Activated naive CD4-positive, alpha-beta T cell treated with anti-CD3 and anti-CD28 coated beads, Interleukin-2, amount 10 ng/mL, durations not matched to agents 7 days and 5 days (primary cell): Measurements from ENCODE around the gene PPP1R1A.

Experiments
- CTCF ChIA-PET: fragments of 350-600 bp; sonication (Branson Sonifier 250); formaldehyde crosslinking; loops from one replicate; lab custom pipeline; 2021; ENCODE audit warnings: antibody characterized with exemption; lab: Charles Lee
- DNase-seq: peaks from one replicate; pipeline ENCODE4 v3.0.0-alpha.2; 2020
- H3K27ac Mint-ChIP-seq: one replicate; pipeline ENCODE4 v1.8.0; 2021; ENCODE audit warnings: mild to moderate bottlenecking, moderate library complexity, mixed read lengths
- H3K27me3 Mint-ChIP-seq: one replicate; pipeline ENCODE4 v1.8.0; 2021; ENCODE audit warnings: mild to moderate bottlenecking, mixed read lengths
- H3K36me3 Mint-ChIP-seq: one replicate; pipeline ENCODE4 v1.8.0; 2021; ENCODE audit warnings: mixed read lengths
- H3K4me1 Mint-ChIP-seq: one replicate; pipeline ENCODE4 v1.8.0; 2021; ENCODE audit warnings: mixed read lengths
- H3K4me3 Mint-ChIP-seq: one replicate; pipeline ENCODE4 v1.8.0; 2021; ENCODE audit warnings: mild to moderate bottlenecking, moderate library complexity, mixed read lengths
- H3K9me3 Mint-ChIP-seq: one replicate; pipeline ENCODE4 v1.8.0; 2021; ENCODE audit warnings: mixed read lengths

PPP1R1A gene, protein sequence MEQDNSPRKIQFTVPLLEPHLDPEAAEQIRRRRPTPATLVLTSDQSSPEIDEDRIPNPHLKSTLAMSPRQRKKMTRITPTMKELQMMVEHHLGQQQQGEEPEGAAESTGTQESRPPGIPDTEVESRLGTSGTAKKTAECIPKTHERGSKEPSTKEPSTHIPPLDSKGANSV

DNA sequence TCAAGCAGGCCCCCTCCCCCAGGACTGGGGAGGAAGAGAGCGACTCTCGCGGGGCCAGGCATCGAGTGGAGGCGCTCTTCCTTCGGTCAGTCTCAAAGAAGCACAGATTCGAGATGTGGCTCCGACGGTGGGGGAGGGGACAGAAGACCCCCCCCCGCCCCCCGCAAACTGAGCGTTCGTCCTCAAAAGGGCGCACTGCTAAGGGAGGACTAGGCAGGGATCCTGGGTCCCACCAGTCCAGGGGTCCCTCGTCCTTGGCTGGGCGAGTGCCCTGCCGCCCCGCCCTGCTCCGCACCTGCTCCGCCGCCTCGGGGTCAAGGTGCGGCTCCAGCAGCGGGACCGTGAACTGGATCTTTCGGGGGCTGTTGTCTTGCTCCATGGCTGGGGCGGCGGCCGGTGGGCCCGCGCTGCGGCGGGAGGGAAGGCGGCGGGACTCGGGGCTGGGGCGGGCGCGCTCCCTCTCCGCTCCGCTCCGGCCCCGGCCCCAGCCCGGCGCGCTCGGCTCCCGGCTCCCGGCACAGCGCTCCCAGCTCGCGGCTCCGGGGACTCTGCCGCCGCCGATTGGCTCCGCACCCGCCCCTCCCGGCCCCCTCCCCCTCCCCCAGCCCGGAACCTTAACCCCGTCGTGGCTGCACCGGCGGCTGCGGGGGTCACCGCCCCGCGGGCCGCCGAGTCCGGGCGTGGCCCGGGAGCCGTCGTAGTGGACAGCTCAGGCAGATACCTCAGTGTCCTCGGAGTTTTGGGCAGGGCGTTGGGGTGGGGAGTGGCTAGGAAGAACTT, at the start of gene PPP1R1A:
Gene PPP1R1A, minus strand, starts transcription at position 550 of the 780 bp plus-strand sequence. Its CDS starts 171 bp downstream, at position 379.
- no peaks in the 10 kb centered on the region for H3K9me3 Mint-ChIP-seq
- peaks cover 10% of the 10 kb centered on the region for H3K4me1 Mint-ChIP-seq
- CTCF ChIA-PET, result interaction anchor here (2.3 kb wide), 1 partner anchor 7 kb away, joined by 10 read pairs; no protein-coding TSS in a partner anchor
- peaks cover 95% of the 10 kb centered on the region for H3K27me3 Mint-ChIP-seq
- H3K4me3 Mint-ChIP-seq, result peak within 1 kb of the TSS; percentile 22
- DNase-seq, result no peak
- H3K36me3 Mint-ChIP-seq, result no peaks in the 10 kb centered on the region
- H3K27ac Mint-ChIP-seq, result no peak within 1 kb of the TSS

DNA sequence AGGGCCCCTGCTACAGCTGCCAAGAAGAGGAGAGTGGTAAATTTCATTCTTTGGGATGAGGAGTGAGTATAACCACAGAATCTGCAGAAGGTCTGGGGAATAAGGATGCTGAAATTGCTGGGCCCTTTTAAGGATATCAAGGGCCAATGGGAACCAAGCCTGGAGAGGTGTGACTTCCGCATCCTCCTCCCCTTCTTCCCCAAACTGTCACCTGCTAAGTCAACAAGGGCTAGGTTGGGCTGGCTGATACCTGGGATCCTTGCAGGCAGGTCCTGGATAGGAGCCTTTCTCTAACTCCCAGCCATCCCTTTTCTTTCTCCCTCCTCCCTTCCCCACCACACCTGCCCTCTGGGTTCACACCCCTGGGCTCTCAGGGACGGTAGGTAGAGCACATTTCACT, 46.3 kb upstream of the PPP1R1A start, which contains the start of gene LACRT:
Gene LACRT, minus strand, starts transcription at position 101 of the 400 bp plus-strand sequence. Its CDS starts 54 bp downstream, at position 47.
- H3K27me3 Mint-ChIP-seq, result peaks cover 21% of the 10 kb centered on the region
- H3K4me1 Mint-ChIP-seq, result no peaks in the 10 kb centered on the region
- no peaks in the 10 kb centered on the region for H3K9me3 Mint-ChIP-seq
- H3K4me3 Mint-ChIP-seq, result no peak within 1 kb of the TSS
- DNase-seq, result no peak
- H3K27ac Mint-ChIP-seq, result no peak within 1 kb of the TSS
- H3K36me3 Mint-ChIP-seq, result no peaks in the 10 kb centered on the region
- CTCF ChIA-PET, result interaction anchor here (0.8 kb wide), 1 partner anchor 67 kb away, joined by 3 read pairs; no protein-coding TSS in a partner anchor

DNA sequence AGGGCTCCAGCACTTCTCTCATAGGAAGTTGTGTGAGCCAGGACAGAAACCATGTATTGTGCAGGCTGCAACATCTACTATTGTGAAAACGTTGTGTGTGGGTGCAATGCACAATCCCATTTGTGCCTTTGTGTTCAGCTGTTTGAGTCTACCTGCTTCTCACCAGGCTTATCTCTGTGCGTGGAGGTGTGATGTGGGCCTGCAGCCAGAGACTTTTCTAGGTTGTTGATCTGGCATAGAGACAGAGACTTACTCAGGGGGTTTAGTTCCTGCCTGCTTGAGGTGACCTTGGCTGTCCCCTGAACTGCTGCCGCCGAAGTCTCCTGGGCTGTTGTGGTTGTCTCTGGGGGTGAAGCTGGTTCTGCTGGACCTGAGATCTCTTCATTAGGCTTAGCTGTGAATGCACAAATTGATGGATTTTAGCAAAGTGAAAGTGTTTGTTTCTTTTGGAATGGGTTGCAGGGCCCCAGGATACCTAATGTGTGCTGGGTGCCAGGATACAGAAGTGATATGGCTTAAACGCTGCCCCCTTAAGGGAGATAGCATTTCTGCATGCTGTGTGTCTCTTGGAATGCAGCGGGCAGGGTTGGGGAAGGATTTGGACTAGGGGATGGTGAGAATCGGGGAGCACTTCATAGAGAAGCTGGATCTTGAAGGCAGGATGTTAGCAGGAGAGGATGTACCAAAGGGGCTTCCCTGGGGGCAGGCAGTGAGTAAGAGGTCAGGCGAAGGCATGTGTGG, 43.7 kb upstream of the PPP1R1A start:
- H3K36me3 Mint-ChIP-seq, result no peaks in the 10 kb centered on the region
- H3K4me3 Mint-ChIP-seq, result no peak overlapping the region
- peaks cover 9% of the 10 kb centered on the region for H3K9me3 Mint-ChIP-seq
- H3K27me3 Mint-ChIP-seq, result peaks cover 39% of the 10 kb centered on the region
- H3K4me1 Mint-ChIP-seq, result no peaks in the 10 kb centered on the region
- CTCF ChIA-PET, result interaction anchor here (1.1 kb wide), 1 partner anchor 9 kb away, joined by 4 read pairs; no protein-coding TSS in a partner anchor
- DNase-seq, result no peak
- no peak overlapping the region for H3K27ac Mint-ChIP-seq

DNA sequence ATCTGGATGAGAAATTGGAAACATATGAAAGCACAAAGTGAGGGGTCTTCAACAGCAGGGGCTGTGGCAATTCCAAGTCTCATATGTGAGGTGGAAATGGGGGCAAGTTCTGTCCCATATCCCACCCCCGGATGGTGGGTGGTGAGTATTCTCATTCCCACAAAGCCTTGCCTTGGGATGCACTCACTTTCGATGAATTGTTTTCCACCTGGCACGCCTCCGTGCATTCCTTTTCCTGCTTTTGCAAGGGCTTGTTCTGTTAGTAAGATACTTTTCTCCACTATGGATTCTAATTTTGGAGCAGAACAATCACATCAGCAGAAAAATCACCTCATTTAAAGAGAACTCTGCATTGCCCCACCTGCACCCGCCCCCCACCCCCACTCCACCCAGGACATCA, 43.1 kb upstream of the PPP1R1A start:
- CTCF ChIA-PET, result no interaction called here
- Mint-ChIP-seq H3K4me1 (no peaks in the 10 kb centered on the region), H3K36me3 (no peaks in the 10 kb centered on the region), H3K27me3 (peaks cover 45% of the 10 kb centered on the region), H3K4me3 (no peak overlapping the region), H3K9me3 (peaks cover 15% of the 10 kb centered on the region), H3K27ac (no peak overlapping the region)
- DNase-seq, result no peak

DNA sequence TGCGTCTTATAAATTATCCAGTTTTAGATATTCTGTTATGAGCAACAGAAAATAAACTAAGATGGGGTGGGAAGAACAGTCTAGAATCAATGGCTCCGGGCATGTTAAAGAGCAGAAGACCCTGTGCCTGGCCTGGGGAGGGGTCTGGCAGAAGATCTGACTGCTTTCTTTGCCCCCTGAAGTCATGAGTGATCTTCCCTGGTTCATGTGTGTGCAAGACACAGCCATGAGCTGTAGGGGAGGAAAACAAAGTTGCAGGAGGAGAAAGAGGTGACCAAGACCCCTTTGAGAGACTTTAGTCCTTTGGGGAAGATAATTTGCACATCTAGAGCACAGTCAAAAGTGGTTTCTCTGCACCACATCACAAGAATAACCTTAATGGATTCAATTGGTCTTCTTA, 41.5 kb upstream of the PPP1R1A start:
- H3K9me3 Mint-ChIP-seq, result peaks cover 16% of the 10 kb centered on the region
- CTCF ChIA-PET, result no interaction called here

DNA sequence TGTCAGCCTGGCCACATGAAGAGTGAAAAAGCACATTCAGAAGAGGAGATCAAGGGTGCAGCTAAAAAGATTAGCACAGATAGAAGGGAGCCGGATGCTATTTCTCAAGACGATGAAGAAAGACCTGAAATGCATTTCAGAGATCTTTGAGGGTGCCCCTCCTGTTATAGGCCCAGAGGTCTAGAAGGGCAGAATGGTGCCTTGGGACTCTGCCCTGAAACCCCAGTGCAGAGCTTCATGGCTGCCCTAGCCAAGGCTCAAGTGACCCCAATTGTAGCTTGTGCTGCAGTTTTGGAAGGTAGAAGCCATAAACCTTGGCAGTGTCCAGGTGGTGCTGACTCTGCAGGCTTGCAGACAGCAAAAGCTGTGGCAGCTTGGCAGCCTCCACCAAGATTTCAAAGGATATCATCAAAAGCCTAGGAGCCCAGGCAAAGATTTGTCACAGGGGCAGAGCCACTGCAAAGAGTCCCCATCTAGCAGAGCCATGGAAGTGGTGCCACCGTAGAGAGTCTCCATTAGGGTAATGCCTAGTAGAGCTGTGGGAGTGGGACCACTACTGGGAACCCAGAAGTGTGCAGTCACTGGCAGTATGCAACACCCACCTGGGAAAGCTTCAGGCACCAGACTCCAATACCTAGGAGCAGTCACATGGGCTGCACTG, 39.9 kb upstream of the PPP1R1A start:
- Mint-ChIP-seq H3K4me1 (no peaks in the 10 kb centered on the region), H3K9me3 (peaks cover 18% of the 10 kb centered on the region), H3K27me3 (peaks cover 56% of the 10 kb centered on the region), H3K4me3 (no peak overlapping the region), H3K27ac (no peak overlapping the region), H3K36me3 (no peaks in the 10 kb centered on the region)
- CTCF ChIA-PET, result no interaction called here
- DNase-seq, result no peak

More for the DNA sequence above, 41.5 kb upstream of the PPP1R1A start:
- Mint-ChIP-seq H3K27me3 (peaks cover 46% of the 10 kb centered on the region), H3K4me3 (no peak overlapping the region), H3K27ac (no peak overlapping the region), H3K36me3 (no peaks in the 10 kb centered on the region), H3K4me1 (no peaks in the 10 kb centered on the region)
- DNase-seq, result no peak

DNA sequence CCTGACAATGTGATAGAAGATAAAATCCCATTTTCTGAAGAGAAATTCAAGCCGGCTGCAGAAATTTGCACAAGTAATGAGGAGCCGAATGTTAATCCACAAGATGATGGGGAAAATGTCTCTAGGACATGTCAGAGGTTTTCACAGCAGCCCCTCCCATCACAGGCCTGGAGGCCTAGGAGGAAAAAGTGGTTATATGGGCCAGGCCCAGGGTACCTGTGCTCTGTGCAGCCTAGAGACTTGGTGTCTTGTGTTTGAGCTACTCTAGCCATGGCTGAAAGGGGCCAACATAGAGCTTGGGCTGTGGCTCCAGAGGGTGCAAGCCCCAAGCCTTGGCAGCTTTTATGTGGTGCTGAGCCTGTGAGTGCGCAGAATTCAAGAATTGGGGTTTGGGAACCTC, 38.8 kb upstream of the PPP1R1A start:
- Mint-ChIP-seq H3K4me3 (no peak overlapping the region), H3K27me3 (peaks cover 57% of the 10 kb centered on the region), H3K4me1 (no peaks in the 10 kb centered on the region), H3K27ac (no peak overlapping the region), H3K9me3 (peaks cover 18% of the 10 kb centered on the region), H3K36me3 (no peaks in the 10 kb centered on the region)
- no peak for DNase-seq
- CTCF ChIA-PET, result no interaction called here

DNA sequence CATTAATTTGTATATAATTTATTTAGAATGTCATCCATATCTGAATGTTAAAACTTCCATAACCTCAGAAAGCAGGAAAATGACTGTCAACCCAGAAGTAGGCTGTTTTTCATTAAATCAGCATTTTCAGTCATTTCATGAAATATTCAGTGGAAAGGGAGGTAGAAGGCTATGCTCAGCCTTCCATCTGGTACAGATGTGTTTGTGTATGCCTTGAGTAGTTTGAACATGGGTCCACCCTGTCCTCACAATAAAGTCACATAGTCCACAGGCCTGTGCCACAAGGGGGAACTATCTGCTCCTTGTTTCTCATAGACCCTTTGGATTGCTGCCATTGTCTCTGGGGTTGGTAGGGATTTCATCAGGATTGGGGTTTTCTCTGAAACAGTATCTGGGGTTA, 37.1 kb upstream of the PPP1R1A start:
- DNase-seq, result no peak
- Mint-ChIP-seq H3K4me1 (no peaks in the 10 kb centered on the region), H3K27me3 (peaks cover 57% of the 10 kb centered on the region), H3K36me3 (no peaks in the 10 kb centered on the region), H3K4me3 (no peak overlapping the region), H3K27ac (no peak overlapping the region), H3K9me3 (peaks cover 18% of the 10 kb centered on the region)
- CTCF ChIA-PET, result no interaction called here

DNA sequence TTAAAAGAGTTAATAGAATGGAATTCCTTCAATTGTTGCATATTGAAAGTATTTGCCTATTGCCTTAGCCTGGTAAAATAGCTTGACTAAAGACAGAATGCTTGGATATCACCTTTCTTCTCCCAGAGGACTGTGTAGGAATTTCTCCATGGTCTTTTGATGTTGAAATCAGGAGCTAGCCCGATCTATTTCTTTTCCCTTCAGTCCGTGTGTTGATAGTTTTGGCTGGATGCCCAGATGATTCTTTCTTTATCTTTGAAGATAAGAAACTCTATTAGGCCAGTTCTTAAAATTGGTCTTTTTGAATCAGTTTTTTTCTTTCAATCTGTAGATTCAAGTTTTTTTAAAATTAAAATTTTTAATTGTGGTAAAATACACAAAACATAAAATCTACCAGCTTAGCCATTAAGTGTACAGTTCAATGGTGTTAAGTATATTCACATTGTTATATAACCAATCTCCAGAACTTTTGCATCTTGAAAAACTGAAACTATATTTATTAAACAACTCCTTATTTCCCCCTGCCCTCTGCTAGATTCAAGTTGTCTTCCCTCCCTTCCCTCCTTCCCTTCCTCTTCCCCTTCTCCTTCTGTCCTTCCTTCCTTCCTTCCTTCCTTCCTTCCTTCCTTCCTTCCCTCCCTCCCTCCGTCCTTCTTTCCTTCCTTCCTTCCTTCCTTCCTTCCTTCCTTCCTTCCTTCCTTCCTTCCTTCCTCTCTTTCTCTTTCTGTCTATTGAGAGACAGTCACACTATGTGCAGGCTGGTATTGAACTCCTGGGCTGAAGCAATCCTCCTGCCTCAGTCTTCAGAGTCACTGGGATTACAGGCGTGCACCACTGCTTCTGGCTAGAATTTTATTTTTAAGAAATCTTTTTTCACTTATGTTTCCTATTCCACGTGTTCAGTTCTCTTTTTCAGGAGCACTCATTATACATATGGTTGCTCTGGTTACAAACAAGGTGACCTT, 36.1 kb upstream of the PPP1R1A start:
- no peak overlapping the region for H3K4me3 Mint-ChIP-seq
- CTCF ChIA-PET, result no interaction called here

DNA sequence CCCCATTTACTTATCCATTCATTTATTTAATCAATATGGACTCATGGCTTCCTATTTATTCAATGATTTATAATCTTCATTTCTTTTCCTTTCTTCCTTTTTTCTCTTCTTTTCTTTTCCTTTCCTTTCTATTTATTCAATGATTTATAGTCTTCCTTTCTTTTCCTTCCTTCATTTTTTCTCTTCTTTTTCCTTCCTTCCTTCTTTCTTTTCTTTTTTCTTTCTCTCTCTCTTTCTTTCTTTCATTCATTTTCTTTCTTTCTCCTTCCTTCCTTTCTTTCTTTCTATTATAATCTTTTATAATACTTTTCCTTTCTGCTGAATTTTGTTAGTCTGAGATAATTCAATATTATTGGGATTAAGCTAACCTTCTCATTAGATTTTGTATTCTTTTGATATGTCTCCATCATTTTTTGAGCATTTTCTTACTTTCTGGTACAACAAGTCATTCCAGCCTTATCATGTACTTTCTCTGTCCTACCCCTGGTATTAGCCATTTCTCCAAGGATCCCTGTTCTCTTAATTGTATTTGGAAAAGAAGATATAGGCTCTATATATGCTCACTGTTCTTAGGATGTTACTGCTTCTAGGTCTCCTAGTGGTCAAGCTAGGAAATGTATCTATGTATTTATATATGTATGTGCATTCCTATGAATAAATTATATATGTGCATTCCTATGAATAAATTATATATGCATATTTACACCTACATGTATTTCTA, 34.2 kb upstream of the PPP1R1A start:
- peaks cover 12% of the 10 kb centered on the region for H3K9me3 Mint-ChIP-seq
- no peaks in the 10 kb centered on the region for H3K4me1 Mint-ChIP-seq
- DNase-seq, result no peak
- CTCF ChIA-PET, result interaction anchor here (0.7 to 1.0 kb wide), 3 partner anchors 10 to 44 kb away, joined by 3 to 4 read pairs (median 4); no protein-coding TSS in a partner anchor
- H3K27ac Mint-ChIP-seq, result no peak overlapping the region
- no peak overlapping the region for H3K4me3 Mint-ChIP-seq
- H3K27me3 Mint-ChIP-seq, result peaks cover 44% of the 10 kb centered on the region
- no peaks in the 10 kb centered on the region for H3K36me3 Mint-ChIP-seq

More for the DNA sequence above, 36.1 kb upstream of the PPP1R1A start:
- H3K27me3 Mint-ChIP-seq, result peaks cover 53% of the 10 kb centered on the region
- no peak for DNase-seq
- no peaks in the 10 kb centered on the region for H3K4me1 Mint-ChIP-seq
- H3K9me3 Mint-ChIP-seq, result peaks cover 18% of the 10 kb centered on the region
- H3K36me3 Mint-ChIP-seq, result no peaks in the 10 kb centered on the region
- no peak overlapping the region for H3K27ac Mint-ChIP-seq

DNA sequence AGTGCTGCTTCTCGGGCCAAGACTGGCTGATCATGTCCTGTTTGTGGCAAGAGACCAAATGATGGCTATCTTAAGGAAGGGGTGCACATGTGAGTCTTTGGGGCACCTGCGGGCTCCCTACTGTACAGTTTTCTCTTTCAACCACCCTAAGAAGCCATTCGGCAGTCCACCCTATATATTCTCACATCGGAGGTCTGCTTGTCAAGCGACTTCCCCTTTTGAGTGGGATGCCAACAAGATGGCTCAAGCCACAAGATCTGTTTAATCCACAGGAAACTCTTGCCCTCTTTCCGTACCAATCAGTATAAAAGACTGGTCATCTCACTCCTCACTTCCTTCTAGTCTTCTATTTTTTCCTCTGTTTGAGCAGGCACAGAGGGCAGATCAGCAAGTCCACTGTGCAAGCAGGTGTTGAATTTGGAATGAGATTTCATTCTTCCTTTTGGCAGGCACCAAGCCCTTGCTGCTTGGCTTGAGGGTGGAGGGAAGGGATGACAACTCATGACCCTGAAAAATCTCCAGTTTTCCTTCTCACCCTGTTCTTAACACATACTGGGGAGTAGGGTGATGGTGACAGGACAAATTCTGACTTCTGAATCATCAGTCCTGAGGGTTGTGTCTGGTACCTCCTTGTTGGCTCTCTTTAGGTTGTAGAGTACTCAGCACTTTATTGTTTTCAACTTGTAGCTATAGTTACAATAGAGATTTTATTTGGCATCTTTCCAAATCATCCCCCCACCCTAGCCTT, 28.6 kb upstream of the PPP1R1A start:
- H3K4me1 Mint-ChIP-seq, result no peaks in the 10 kb centered on the region
- no peak overlapping the region for H3K4me3 Mint-ChIP-seq
- DNase-seq, result no peak
- H3K36me3 Mint-ChIP-seq, result no peaks in the 10 kb centered on the region
- peaks cover 47% of the 10 kb centered on the region for H3K27me3 Mint-ChIP-seq
- CTCF ChIA-PET, result no interaction called here
- no peaks in the 10 kb centered on the region for H3K9me3 Mint-ChIP-seq
- no peak overlapping the region for H3K27ac Mint-ChIP-seq

DNA sequence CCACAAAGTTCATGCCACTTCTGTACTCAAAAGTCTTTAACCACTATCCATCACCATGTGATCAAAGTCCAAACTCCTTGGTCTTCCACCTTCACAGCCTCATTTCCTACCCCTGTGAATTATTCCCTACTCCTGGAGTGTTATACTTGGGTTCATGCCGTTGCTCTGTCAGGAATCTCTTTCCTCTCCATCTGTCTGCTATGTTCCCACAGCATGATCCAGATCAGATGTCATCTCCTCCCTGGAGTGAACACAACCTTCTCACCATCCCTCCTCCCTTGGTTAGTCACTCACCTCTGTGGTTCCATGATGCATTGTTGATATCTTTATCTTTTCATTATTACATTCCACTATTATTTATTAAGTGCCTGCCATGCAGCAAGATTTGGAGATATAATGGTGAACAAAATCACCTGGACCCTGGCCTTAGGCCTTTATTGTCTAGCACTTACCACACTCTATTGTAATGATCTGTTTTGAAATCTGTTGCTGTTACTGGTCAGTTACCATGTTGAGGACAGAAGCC, 23.8 kb upstream of the PPP1R1A start:
- CTCF ChIA-PET, result no interaction called here
- no peaks in the 10 kb centered on the region for H3K9me3 Mint-ChIP-seq
- H3K27me3 Mint-ChIP-seq, result peaks cover 64% of the 10 kb centered on the region
- H3K4me1 Mint-ChIP-seq, result no peaks in the 10 kb centered on the region
- H3K4me3 Mint-ChIP-seq, result no peak overlapping the region
- no peak overlapping the region for H3K27ac Mint-ChIP-seq
- no peaks in the 10 kb centered on the region for H3K36me3 Mint-ChIP-seq
- DNase-seq, result no peak
